Measurements from ENCODE around the gene MICAL3.

- TF ChIP-seq CTCF (IDR thresholded peaks at IDR 0.05) (no peak), POLR2A (IDR thresholded peaks at IDR 0.05) (no peak)
Observed at GRCh38 chr22:17782158-17782557, 242.2 kb downstream of the MICAL3 start.
